A549 (cell line): ENCODE results near the gene C6orf141.

ENCODE experiments used
- CTCF ChIP-seq: fragments of >200 bp; sonication (Bioruptor Twin); formaldehyde crosslinking; IDR thresholded peaks from 3 replicates; pipeline ENCODE4 v1.5.1; 2016
- HOXA7 ChIP-seq: fragments of 250-450 bp; sonication (Bioruptor Pico); IDR thresholded peaks from 2 replicates; pipeline ENCODE4 v1.5.0; 2020; ENCODE audit warnings: mild to moderate bottlenecking, moderate library complexity
- JUNB ChIP-seq: fragments of >200 bp; sonication (Bioruptor Twin); formaldehyde crosslinking; IDR thresholded peaks from 2 replicates; pipeline ENCODE4 v1.6.1; 2016
- POLR2A ChIP-seq: IDR thresholded peaks from 2 replicates; pipeline ENCODE4 v1.6.1; 2012; ENCODE audit warnings: mild to moderate bottlenecking, low read length
- REST ChIP-seq: fragments of 200-600 bp; sonication (generic); IDR thresholded peaks from 2 replicates; pipeline ENCODE4 v1.6.1; 2016; ENCODE audit warnings: antibody characterized with exemption, mild to moderate bottlenecking, moderate library complexity
- TF ChIP-seq, protein P1 (sequence below): fragments of 250-450 bp; sonication (Bioruptor Pico); IDR thresholded peaks from 2 replicates; pipeline ENCODE4 v1.5.0; 2020; ENCODE audit warnings: low read depth, mild to moderate bottlenecking, moderate library complexity
- TF ChIP-seq, protein P2 (sequence below): fragments of 450-650 bp; IDR thresholded peaks from 2 replicates; pipeline ENCODE4 v1.6.1; 2014; ENCODE audit warnings: antibody characterized with exemption

DNA sequence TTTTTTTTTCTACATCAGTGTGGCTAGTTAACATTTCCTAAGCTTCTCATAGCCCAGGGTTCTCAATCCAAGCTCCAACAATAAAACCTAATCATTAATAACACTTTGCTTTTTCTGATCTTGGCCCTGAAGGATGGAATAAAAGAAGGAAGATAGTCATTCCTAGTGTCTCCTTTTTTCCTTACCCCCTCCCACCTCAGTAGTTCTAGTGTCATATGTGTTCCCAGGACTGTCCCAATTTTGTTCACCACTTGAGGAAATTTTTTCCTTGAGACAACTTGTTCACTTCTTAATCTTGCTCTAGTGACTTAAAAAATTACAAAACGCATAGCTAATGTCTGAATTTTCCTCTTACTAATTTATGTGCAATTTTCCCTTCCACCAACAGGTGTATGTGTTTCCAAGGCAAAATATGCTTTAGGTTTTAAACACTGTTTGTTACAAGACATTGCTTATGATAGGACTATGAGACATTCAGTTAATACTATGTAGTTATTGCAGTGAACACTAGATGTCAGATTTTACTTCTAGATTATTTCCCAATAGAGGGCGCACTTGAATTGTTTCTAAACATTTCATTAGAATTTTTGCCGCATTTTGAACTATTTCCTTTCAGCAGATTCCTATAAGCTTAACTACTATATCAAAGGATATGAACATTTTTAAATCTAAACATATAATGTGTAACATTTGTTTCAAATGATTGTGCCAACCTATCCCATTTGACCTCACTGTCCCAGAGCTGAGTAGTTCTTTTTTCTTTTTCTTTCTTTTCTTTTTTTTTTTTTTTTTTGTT lies 18.5 kb upstream of the C6orf141 start:
- TF ChIP-seq CTCF (peak; percentile 98), JUNB (no peak), POLR2A (no peak), HOXA7 (CRISPR knock-in tag) (no peak), REST (no peak)
- TF ChIP-seq, protein P1, sequence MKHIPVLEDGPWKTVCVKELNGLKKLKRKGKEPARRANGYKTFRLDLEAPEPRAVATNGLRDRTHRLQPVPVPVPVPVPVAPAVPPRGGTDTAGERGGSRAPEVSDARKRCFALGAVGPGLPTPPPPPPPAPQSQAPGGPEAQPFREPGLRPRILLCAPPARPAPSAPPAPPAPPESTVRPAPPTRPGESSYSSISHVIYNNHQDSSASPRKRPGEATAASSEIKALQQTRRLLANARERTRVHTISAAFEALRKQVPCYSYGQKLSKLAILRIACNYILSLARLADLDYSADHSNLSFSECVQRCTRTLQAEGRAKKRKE (CRISPR knock-in tag), result no peak
- TF ChIP-seq, protein P2, sequence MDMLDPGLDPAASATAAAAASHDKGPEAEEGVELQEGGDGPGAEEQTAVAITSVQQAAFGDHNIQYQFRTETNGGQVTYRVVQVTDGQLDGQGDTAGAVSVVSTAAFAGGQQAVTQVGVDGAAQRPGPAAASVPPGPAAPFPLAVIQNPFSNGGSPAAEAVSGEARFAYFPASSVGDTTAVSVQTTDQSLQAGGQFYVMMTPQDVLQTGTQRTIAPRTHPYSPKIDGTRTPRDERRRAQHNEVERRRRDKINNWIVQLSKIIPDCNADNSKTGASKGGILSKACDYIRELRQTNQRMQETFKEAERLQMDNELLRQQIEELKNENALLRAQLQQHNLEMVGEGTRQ, result no peak
